Upper lobe of right lung (tissue), 1 donor: ENCODE measurements around the gene COL13A1. TPM values are rescaled to one million over a fixed set of nuclear protein-coding genes. Genes with fewer than 3 reads are reported as not detected.

ENCODE experiments used
- ATAC-seq: fragments of 200-7000 bp; cut with Tn5 transposase; one replicate; pipeline ENCODE4 v1.9.1; 2020; ENCODE audit warnings: mild to moderate bottlenecking, moderate library complexity
- DNase-seq: peaks from one replicate; pipeline ENCODE4 v3.0.0-alpha.2; 2020
- H3K27ac ChIP-seq: fragments of 200-600 bp; one replicate; pipeline ENCODE4 v1.8.0; 2022
- H3K27me3 ChIP-seq: fragments of 200-600 bp; one replicate; pipeline ENCODE4 v1.8.0; 2022; ENCODE audit warnings: mild to moderate bottlenecking
- H3K36me3 ChIP-seq: fragments of 200-600 bp; one replicate; pipeline ENCODE4 v1.8.0; 2022
- H3K4me1 ChIP-seq: fragments of 200-600 bp; one replicate; pipeline ENCODE4 v1.8.0; 2022
- H3K4me3 ChIP-seq: fragments of 200-600 bp; one replicate; pipeline ENCODE4 v1.8.0; 2022; ENCODE audit warnings: mild to moderate bottlenecking
- H3K9me3 ChIP-seq: fragments of 200-600 bp; one replicate; pipeline ENCODE4 v1.8.0; 2022
- CTCF ChIP-seq: fragments of 200-600 bp; IDR thresholded peaks from one replicate; pipeline ENCODE4 v1.8.0; 2022; ENCODE audit warnings: antibody characterized with exemption
- intact Hi-C: fragments of 100-400 bp; cut with DNase I; formaldehyde crosslinking; loops from one replicate; pipeline ENCODE4 v1.11.0; 2022
- total RNA-seq: library from RNA; stranded (reverse); fragmentation: NEBNext Ultra II Directional; extraction: Animal tissue kit (Norgen Biotek cat#: 25700); gene quantifications from one replicate; pipeline ENCODE4 v1.2.1, GENCODE V29; 2021
- donor health status: DM: no; HTN: yes; CAD: no; lungs with severe emphysema.

Gene COL13A1
- total RNA-seq, 1 donor from 2014 or later, result 13.5 TPM

- no peak overlapping the region for H3K4me3 ChIP-seq
Measured at GRCh38 chr10:69880301-69881081, 78.8 kb downstream of the COL13A1 start.

GRCh38 chr10:69881202-69881601 lies 79.5 kb downstream of the COL13A1 start:
- no peak for TF ChIP-seq CTCF
- ATAC-seq (no peak), DNase-seq (no peak)
- H3K9me3 ChIP-seq, result no peaks in the 10 kb centered on the region
- H3K4me1 ChIP-seq, result no peaks in the 10 kb centered on the region
- no peak overlapping the region for H3K4me3 ChIP-seq
- peak overlapping the region; percentile 11 for H3K27ac ChIP-seq
- intact Hi-C loops, result no loop called here
- H3K36me3 ChIP-seq, result no peaks in the 10 kb centered on the region
- H3K27me3 ChIP-seq, result no peaks in the 10 kb centered on the region

More at GRCh38 chr10:69880301-69881081, 78.8 kb downstream of the COL13A1 start:
- H3K36me3 ChIP-seq, result no peaks in the 10 kb centered on the region
- H3K27me3 ChIP-seq, result no peaks in the 10 kb centered on the region
- DNase-seq (no peak), ATAC-seq (no peak)
- peak overlapping the region; percentile 11 for H3K27ac ChIP-seq
- H3K9me3 ChIP-seq, result no peaks in the 10 kb centered on the region
- no peaks in the 10 kb centered on the region for H3K4me1 ChIP-seq
- TF ChIP-seq CTCF, result no peak
- intact Hi-C loops, result no loop called here

GRCh38 chr10:69883310-69884023 lies 81.8 kb downstream of the COL13A1 start:
- intact Hi-C loops, result no loop called here
- Histone ChIP-seq H3K36me3 (no peaks in the 10 kb centered on the region), H3K4me3 (no peak overlapping the region), H3K27ac (no peak overlapping the region), H3K27me3 (no peaks in the 10 kb centered on the region), H3K9me3 (no peaks in the 10 kb centered on the region), H3K4me1 (no peaks in the 10 kb centered on the region)
- TF ChIP-seq CTCF, result peak; percentile 18
- DNase-seq, result no peak
- ATAC-seq, result peak; percentile 65

- no peaks in the 10 kb centered on the region for H3K36me3 ChIP-seq
- intact Hi-C loops, result no loop called here
- H3K27me3 ChIP-seq, result no peaks in the 10 kb centered on the region
- no peaks in the 10 kb centered on the region for H3K9me3 ChIP-seq
- no peak overlapping the region for H3K27ac ChIP-seq
- no peaks in the 10 kb centered on the region for H3K4me1 ChIP-seq
- H3K4me3 ChIP-seq, result no peak overlapping the region
- TF ChIP-seq CTCF, result no peak
- DNase-seq (no peak), ATAC-seq (no peak)
Measured at GRCh38 chr10:69884024-69884367, 82.3 kb downstream of the COL13A1 start.

- no peak overlapping the region for H3K27ac ChIP-seq
- DNase-seq, result no peak
- no peaks in the 10 kb centered on the region for H3K36me3 ChIP-seq
- no peaks in the 10 kb centered on the region for H3K4me1 ChIP-seq
- H3K9me3 ChIP-seq, result no peaks in the 10 kb centered on the region
- no peak for TF ChIP-seq CTCF
- H3K4me3 ChIP-seq, result no peak overlapping the region
- ATAC-seq, result no peak
- no peaks in the 10 kb centered on the region for H3K27me3 ChIP-seq
- intact Hi-C loops, result no loop called here
Measured at GRCh38 chr10:69884686-69885085, 83.0 kb downstream of the COL13A1 start.
